Gastroesophageal sphincter (tissue), 3 donors: Measurements from ENCODE around the gene ASB10.

Experiments
- POLR2AphosphoS5 ChIP-seq: sonication (generic); formaldehyde crosslinking; IDR thresholded peaks from one replicate; pipeline ENCODE4 v1.6.1; 2017; ENCODE audit warnings: antibody characterized with exemption
- TF ChIP-seq, protein P1 (sequence below), 4 experiments: fragments of 200-600 bp in 2 of 4; fragments of 450-650 bp in 2 of 4; sonication (generic) in 1 of 4; IDR thresholded peaks; one replicate each; pipeline ENCODE4 v1.5.1; 2017 to 2019; ENCODE audit warnings: antibody characterized with exemption in 4 of 4, mild to moderate bottlenecking in 2 of 4, moderate library complexity in 2 of 4

DNA sequence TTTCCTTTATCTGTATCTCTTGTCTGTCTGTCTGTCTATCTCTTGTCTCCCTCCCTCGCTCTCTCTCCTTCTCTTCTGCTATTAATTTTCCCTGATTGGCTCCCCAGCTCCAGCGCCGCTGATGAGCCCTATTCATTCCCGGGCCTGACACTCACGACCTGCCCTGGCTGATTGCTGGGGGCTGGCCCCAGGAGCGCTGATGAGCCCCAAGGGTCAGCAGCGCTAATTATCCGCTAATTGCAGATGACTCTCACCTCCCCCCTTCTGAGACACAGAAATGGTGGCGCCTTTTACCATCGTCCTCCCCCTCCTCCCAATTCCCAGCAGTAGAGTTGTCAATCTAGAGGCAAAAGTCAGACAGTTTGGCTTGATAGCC is 18.3 kb downstream of the ASB10 start:
- TF ChIP-seq POLR2AphosphoS5: no peak
- TF ChIP-seq, protein P1, sequence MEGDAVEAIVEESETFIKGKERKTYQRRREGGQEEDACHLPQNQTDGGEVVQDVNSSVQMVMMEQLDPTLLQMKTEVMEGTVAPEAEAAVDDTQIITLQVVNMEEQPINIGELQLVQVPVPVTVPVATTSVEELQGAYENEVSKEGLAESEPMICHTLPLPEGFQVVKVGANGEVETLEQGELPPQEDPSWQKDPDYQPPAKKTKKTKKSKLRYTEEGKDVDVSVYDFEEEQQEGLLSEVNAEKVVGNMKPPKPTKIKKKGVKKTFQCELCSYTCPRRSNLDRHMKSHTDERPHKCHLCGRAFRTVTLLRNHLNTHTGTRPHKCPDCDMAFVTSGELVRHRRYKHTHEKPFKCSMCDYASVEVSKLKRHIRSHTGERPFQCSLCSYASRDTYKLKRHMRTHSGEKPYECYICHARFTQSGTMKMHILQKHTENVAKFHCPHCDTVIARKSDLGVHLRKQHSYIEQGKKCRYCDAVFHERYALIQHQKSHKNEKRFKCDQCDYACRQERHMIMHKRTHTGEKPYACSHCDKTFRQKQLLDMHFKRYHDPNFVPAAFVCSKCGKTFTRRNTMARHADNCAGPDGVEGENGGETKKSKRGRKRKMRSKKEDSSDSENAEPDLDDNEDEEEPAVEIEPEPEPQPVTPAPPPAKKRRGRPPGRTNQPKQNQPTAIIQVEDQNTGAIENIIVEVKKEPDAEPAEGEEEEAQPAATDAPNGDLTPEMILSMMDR (IDR thresholded peaks at IDR 0.05): no peak
